ENCODE data around the gene ARSG. TPM values are rescaled to one million over a fixed set of nuclear protein-coding genes. Genes with fewer than 3 reads are reported as not detected.

Gene ARSG
- total and polyA plus RNA-seq, 2 of the 13 experiments (the other 11 are each of a cell fraction or from before 2014, with no cell fraction given), result 3.7 to 15.2 TPM

- TF ChIP-seq HDAC2 (CRISPR knock-in tag; IDR thresholded peaks at IDR 0.05), result peak; percentile 87
- TF ChIP-seq GATAD2A (CRISPR knock-in tag; IDR thresholded peaks at IDR 0.05), result peak; percentile 92
- 0 out of 2 replicates have a peak, but pooled peaks have one; percentile 9 for TF ChIP-seq FOXP1 (IDR thresholded peaks at IDR 0.05)
- TF ChIP-seq FOXP1 (CRISPR knock-in tag; IDR thresholded peaks at IDR 0.05), result 0 out of 2 replicates have a peak, but pooled peaks have one; percentile 61
- peak; percentile 88; the same call in 1 of the 2 replicates for TF ChIP-seq TBX2 (CRISPR knock-in tag; IDR thresholded peaks at IDR 0.05; ENCODE audit: borderline replicate concordance)
- peak; percentile 62 for TF ChIP-seq CEBPG (CRISPR knock-in tag; IDR thresholded peaks at IDR 0.05)
- TF ChIP-seq MAX (IDR thresholded peaks at IDR 0.05), result no peak
- TF ChIP-seq IRF1 (CRISPR knock-in tag; IDR thresholded peaks at IDR 0.05; ENCODE audit: low read depth), result no peak
- TF ChIP-seq ZSCAN29 (CRISPR knock-in tag; conservative IDR thresholded peaks at IDR 0.05), result peak; percentile 72; the same call in 1 of the 2 replicates
- TF ChIP-seq HNF1B (CRISPR knock-in tag; IDR thresholded peaks at IDR 0.05), result peak; percentile 84; the same call in 1 of the 2 replicates
- TF ChIP-seq ZNF567 (CRISPR knock-in tag; IDR thresholded peaks at IDR 0.05; ENCODE audit: borderline replicate concordance), result 0 out of 2 replicates have a peak, but pooled peaks have one; percentile 5
- peak; percentile 66 for TF ChIP-seq ASH2L (IDR thresholded peaks at IDR 0.05; ENCODE audit: insufficient read length, low read depth, low read length)
- TF ChIP-seq NONO (IDR thresholded peaks at IDR 0.05), result no peak
- TF ChIP-seq NONO (CRISPR knock-in tag; conservative IDR thresholded peaks at IDR 0.05), result peak; percentile 59; the same call in 1 of the 2 replicates
- no peak for TF ChIP-seq RAD21 (CRISPR knock-in tag; IDR thresholded peaks at IDR 0.05)
- peak; percentile 16; the same call in 1 of the 2 replicates for TF ChIP-seq ESRRA (CRISPR knock-in tag; IDR thresholded peaks at IDR 0.05; ENCODE audit: low read depth)
- peak; percentile 59; the same call in 1 of the 2 replicates for TF ChIP-seq ZFP1 (CRISPR knock-in tag; IDR thresholded peaks at IDR 0.05)
- no peak for TF ChIP-seq SMAD9 (CRISPR knock-in tag; IDR thresholded peaks at IDR 0.05)
- TF ChIP-seq PITX1 (CRISPR knock-in tag; IDR thresholded peaks at IDR 0.05), result peak; percentile 62; the same call in 1 of the 2 replicates
- TF ChIP-seq ZNF878 (CRISPR knock-in tag; IDR thresholded peaks at IDR 0.05), result peak; percentile 93
- TF ChIP-seq NFIC (IDR thresholded peaks at IDR 0.05; ENCODE audit: low read length), result peak; percentile 37; the same call in 1 of the 2 replicates
- no peak for TF ChIP-seq YEATS4 (CRISPR knock-in tag; IDR thresholded peaks at IDR 0.05; ENCODE audit: borderline replicate concordance)
- TF ChIP-seq CREB1 (IDR thresholded peaks at IDR 0.05), result no peak
- TF ChIP-seq CREB1 (CRISPR knock-in tag; IDR thresholded peaks at IDR 0.05), result no peak
- TF ChIP-seq ZNF558 (CRISPR knock-in tag; IDR thresholded peaks at IDR 0.05; ENCODE audit: borderline replicate concordance), result no peak
- TF ChIP-seq GATAD1 (CRISPR knock-in tag; IDR thresholded peaks at IDR 0.05), result peak; percentile 62
- TF ChIP-seq EP300 (IDR thresholded peaks at IDR 0.05; ENCODE audit: low read depth in 2 of 2, low read length in 2 of 2), result peak in 1 of 2 experiments; percentile 75; a peak in 2 of 4 replicates
- peak; percentile 79; the same call in 1 of the 2 replicates for TF ChIP-seq EP300 (CRISPR knock-in tag; IDR thresholded peaks at IDR 0.05; ENCODE audit: borderline replicate concordance)
- peak; percentile 26; the same call in 1 of the 2 replicates for TF ChIP-seq TFAP4 (IDR thresholded peaks at IDR 0.05; ENCODE audit: borderline replicate concordance, low read depth)
Measured at GRCh38 chr17:68318103-68318991, 27.1 kb downstream of the ARSG start (continued).
